Measurements from ENCODE around the gene MPRIP. TPM values are rescaled to one million over a fixed set of nuclear protein-coding genes. Genes with fewer than 3 reads are reported as not detected.

The MPRIP gene
- total and polyA plus RNA-seq, 2 donors (not counting 1 experiment from before 2014, with no cell fraction given) = 130 to 299 TPM

DNA sequence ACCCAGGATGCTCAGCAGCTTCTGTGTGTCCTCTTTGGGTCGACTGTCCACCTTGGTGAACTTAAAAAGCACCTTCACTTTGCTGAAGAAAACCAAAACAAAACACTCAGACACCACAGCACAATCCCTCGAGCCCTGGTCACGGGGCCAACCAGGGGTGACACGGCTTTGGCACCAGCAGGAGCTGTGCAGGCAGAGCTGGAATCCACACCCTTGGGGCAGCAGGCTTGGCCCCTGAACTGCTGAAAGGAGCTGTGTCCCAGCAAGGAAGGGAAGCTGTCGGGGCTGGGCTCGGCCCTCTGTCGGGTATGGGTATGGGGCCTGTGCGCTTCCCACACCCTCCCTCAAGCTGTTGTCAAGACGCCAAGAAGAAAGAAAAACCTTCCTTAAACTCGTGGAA lies 171.5 kb downstream of the MPRIP start:
- Histone ChIP-seq H3K9ac (ENCODE audit: low read length) (no peak overlapping the region), H3K4me1 (ENCODE audit: control insufficient read depth in 2 of 2, insufficient read depth in 2 of 2, low read length in 2 of 2) (no peaks in the 10 kb centered on the region), H3K27me3 (replicated peaks in 1 of 4; ENCODE audit: control extremely low read depth in 1 of 4, control insufficient read depth in 3 of 4, insufficient read depth in 4 of 4, low read length in 3 of 4) (no peaks in the 10 kb centered on the region), H3K4me3 (ENCODE audit: control extremely low read depth in 1 of 5, extremely low read depth in 1 of 5, insufficient read depth in 1 of 5, low read depth in 2 of 5, low read length in 4 of 5) (no peak overlapping the region), H3K27ac (ENCODE audit: low read length in 2 of 2) (no peak overlapping the region), H2AFZ (ENCODE audit: insufficient read depth, low read depth, low read length, poor library complexity, severe bottlenecking) (no peak overlapping the region), H3K36me3 (replicated peaks in 1 of 2; ENCODE audit: control extremely low read depth in 1 of 2, control insufficient read depth in 1 of 2, extremely low read depth in 1 of 2, insufficient read depth in 2 of 2, low read length in 1 of 2) (peaks cover 4 to 54% of the 10 kb centered on the region in 2 experiments), H3K79me2 (ENCODE audit: control insufficient read depth, insufficient read depth, low read length) (no peaks in the 10 kb centered on the region), H4K20me1 (ENCODE audit: control insufficient read depth, insufficient read depth, low read length, poor library complexity, severe bottlenecking) (no peaks in the 10 kb centered on the region), H3K4me2 (replicated peaks; ENCODE audit: low read depth, low read length, poor library complexity, severe bottlenecking) (no peak overlapping the region), H3K9me3 (ENCODE audit: control extremely low read depth in 1 of 3, control insufficient read depth in 2 of 3, insufficient read depth in 1 of 3, low read length in 2 of 3) (no peaks in the 10 kb centered on the region)
- Mint-ChIP-seq H3K27ac (no peak overlapping the region), H3K4me1 (no peaks in the 10 kb centered on the region), H3K27me3 (no peaks in the 10 kb centered on the region), H3K9me3 (ENCODE audit: insufficient read depth) (no peaks in the 10 kb centered on the region), H3K4me3 (no peak overlapping the region)
- no peak for DNase-seq
- TF ChIP-seq, protein P1, sequence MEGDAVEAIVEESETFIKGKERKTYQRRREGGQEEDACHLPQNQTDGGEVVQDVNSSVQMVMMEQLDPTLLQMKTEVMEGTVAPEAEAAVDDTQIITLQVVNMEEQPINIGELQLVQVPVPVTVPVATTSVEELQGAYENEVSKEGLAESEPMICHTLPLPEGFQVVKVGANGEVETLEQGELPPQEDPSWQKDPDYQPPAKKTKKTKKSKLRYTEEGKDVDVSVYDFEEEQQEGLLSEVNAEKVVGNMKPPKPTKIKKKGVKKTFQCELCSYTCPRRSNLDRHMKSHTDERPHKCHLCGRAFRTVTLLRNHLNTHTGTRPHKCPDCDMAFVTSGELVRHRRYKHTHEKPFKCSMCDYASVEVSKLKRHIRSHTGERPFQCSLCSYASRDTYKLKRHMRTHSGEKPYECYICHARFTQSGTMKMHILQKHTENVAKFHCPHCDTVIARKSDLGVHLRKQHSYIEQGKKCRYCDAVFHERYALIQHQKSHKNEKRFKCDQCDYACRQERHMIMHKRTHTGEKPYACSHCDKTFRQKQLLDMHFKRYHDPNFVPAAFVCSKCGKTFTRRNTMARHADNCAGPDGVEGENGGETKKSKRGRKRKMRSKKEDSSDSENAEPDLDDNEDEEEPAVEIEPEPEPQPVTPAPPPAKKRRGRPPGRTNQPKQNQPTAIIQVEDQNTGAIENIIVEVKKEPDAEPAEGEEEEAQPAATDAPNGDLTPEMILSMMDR (IDR thresholded peaks at IDR 0.05) = no peak
- no peak for TF ChIP-seq EZH2 (IDR thresholded peaks at IDR 0.05; ENCODE audit: borderline replicate concordance, insufficient read depth, low read depth, low read length, poor library complexity, severe bottlenecking)
- 96% methylated on average over 6 of the region's 10 CpGs for WGBS (ENCODE audit: insufficient coverage)
- ChIA-PET CTCF (no interaction called here), POLR2A (no interaction called here)
- intact Hi-C loops (cut with micrococcal nuclease) = no loop called here
- ATAC-seq (ENCODE audit: low read depth) = no peak

DNA sequence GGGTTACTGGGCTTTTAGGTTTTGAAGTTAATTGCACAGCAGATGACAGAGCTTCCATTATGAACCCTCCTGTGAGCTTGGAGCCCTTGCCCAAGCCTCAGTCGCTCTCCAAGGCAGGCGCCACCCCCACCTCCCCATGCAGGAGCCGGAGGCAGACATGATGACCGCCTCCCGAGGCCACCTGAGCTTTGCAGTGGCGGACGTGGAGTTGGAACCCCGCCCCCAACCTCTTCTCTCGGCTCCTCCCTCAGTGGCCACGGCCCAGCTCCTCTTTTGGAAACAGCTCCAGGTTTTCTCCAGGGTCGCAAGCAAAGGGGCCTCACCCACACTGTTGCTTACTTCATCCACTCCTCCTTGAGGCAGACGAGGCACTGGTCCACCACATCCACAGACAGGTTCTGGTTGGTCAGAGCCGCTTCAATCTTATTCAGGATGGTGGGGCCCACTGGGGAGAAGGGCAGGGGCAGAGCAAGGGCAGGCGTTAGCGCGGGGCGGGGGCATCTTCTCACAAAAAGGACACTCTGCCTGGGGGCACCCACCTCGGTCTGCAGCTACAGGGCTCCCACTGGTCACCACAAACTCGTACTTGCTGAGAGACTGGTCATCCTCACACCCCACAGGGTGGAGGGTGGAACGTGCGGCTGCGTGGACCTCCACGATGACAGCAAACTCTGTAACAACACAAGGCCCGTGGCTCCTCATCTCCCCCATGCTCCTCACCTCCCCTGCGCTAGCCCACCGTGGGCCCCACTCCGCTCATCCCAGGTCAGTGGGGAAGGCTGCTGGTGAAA lies 172.6 kb downstream of the MPRIP start:
- WGBS (ENCODE audit: insufficient coverage) = 98% methylated on average over 23 of the region's 27 CpGs
- Mint-ChIP-seq H3K4me1 (no peaks in the 10 kb centered on the region), H3K4me3 (no peak overlapping the region), H3K27ac (no peak overlapping the region), H3K9me3 (ENCODE audit: insufficient read depth) (no peaks in the 10 kb centered on the region), H3K27me3 (no peaks in the 10 kb centered on the region)
- intact Hi-C loops (cut with micrococcal nuclease) = no loop called here
- Histone ChIP-seq H4K20me1 (ENCODE audit: control insufficient read depth, insufficient read depth, low read length, poor library complexity, severe bottlenecking) (no peaks in the 10 kb centered on the region), H3K9ac (ENCODE audit: low read length) (no peak overlapping the region), H3K36me3 (replicated peaks in 1 of 2; ENCODE audit: control extremely low read depth in 1 of 2, control insufficient read depth in 1 of 2, extremely low read depth in 1 of 2, insufficient read depth in 2 of 2, low read length in 1 of 2) (peaks cover 4 to 57% of the 10 kb centered on the region in 2 experiments), H3K4me2 (replicated peaks; ENCODE audit: low read depth, low read length, poor library complexity, severe bottlenecking) (no peak overlapping the region), H3K79me2 (ENCODE audit: control insufficient read depth, insufficient read depth, low read length) (no peaks in the 10 kb centered on the region), H3K4me1 (ENCODE audit: control insufficient read depth in 2 of 2, insufficient read depth in 2 of 2, low read length in 2 of 2) (no peaks in the 10 kb centered on the region), H3K27me3 (replicated peaks in 1 of 4; ENCODE audit: control extremely low read depth in 1 of 4, control insufficient read depth in 3 of 4, insufficient read depth in 4 of 4, low read length in 3 of 4) (no peaks in the 10 kb centered on the region), H3K9me3 (ENCODE audit: control extremely low read depth in 1 of 3, control insufficient read depth in 2 of 3, insufficient read depth in 1 of 3, low read length in 2 of 3) (no peaks in the 10 kb centered on the region), H2AFZ (ENCODE audit: insufficient read depth, low read depth, low read length, poor library complexity, severe bottlenecking) (no peak overlapping the region), H3K27ac (ENCODE audit: low read length in 2 of 2) (no peak overlapping the region), H3K4me3 (ENCODE audit: control extremely low read depth in 1 of 5, extremely low read depth in 1 of 5, insufficient read depth in 1 of 5, low read depth in 2 of 5, low read length in 4 of 5) (no peak overlapping the region)
- ChIA-PET CTCF (interaction anchor here (1.1 kb wide), 1 partner anchor 20 kb away, joined by 3 read pairs; no protein-coding TSS in a partner anchor), POLR2A (no interaction called here)
- ATAC-seq (ENCODE audit: low read depth) = no peak
- DNase-seq = no peak
- TF ChIP-seq, protein P1 (IDR thresholded peaks at IDR 0.05) = no peak
- TF ChIP-seq EZH2 (IDR thresholded peaks at IDR 0.05; ENCODE audit: borderline replicate concordance, insufficient read depth, low read depth, low read length, poor library complexity, severe bottlenecking) = no peak
